CD4-positive, alpha-beta T cell treated with Interleukin-1 beta for 1 hour (primary cell): ENCODE measurements around the gene CNTN5.

ENCODE experiments used
- DNase-seq, 2 donors: peaks; one replicate each; pipeline ENCODE4 v3.0.0-alpha.2; 2020 to 2022

The CNTN5 gene

DNA sequence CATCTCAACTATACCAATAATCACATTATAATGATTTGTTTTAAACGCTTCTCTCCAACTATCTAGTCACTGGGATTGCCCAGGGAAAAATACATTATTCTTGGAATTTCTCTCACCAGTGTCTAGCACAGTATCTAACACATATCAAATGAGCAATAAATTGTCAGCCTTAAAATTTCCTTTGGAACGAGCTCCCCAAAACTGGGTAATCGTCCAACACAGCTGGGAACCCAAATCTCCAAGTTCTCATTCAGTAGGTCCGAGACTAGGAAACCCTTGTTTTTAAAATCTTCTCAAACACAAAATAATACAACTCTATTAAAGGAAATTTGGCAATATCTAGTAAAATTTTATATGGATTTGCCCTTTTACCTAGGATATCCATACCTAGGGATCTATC, 1338.5 kb downstream of the CNTN5 start:
- no peak for DNase-seq

DNA sequence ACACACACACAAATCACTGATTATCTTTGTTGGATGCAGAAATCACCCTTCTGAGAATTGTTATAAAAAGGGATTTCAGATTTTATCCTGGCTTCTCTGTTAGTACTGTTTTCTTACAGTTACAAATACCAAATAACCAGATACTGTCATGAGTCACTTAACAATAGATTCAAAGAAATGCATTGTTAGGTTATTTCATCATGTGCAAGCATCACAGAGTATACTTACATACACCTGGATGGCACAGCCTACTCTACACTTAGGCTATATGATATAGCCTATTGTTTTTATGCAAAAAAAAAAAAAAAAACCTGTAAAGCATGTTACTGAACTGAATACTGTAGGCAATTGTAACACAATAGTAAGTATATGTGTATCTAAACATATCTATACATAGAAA, 1347.1 kb downstream of the CNTN5 start:
- no peak for DNase-seq

GRCh38 chr11:100383357-100383865, 1362.7 kb downstream of the CNTN5 start:
- no peak for DNase-seq

DNA sequence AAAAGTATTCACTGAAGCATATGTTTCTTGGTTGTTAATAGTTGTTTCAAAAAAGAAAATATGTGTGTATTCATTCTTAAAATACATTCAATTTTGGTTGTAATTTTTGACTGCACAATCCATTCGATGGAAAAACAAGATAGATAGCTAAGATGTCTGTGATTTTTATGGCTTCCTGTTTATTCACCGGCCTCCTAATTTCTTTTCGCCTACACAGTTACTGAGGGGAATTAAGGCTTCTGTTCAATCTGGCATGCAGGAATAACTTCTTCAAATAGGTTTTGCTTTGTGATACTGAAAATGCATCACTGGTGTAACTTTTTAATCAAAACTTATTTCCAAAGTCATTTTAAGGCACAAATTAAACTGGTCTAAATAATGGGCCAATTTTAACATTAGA, 1375.5 kb downstream of the CNTN5 start:
- no peak for DNase-seq

DNA sequence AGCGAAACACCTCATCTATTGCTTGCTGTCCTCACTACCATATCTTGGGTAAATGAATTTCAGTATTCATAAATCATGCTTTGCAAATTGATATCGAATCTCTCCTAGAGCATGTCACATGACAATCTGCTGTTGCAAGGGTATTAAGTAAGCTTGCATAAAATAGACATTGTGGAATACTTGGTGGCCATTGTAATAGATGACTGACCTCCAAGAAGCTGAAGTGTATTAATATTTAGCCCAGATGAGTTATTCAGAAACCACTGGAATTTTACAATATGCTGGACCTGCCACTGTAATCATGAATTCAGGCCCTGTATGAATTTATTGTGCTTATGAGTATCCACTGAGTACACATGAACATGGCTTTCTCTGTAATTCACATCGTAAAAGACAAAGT, 1376.7 kb downstream of the CNTN5 start:
- no peak for DNase-seq

DNA sequence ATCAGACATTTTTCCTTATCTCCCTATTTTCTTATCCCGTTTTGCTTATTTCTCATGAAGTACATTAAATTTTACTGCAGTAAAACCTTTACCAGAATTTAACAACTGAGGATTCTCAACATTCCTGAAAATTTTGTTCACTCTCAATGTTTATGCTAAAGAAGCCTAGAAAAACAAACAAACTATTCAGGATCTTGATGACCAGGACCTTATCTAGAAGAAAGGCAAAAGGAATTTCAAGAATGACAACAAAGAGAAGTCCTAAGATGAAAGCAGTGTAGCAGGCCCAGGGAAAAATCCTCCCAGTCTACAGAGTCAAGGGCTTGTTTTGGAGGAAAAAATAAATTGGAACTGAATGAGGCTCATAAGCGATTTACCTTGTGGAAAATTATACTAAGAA, 1383.1 kb downstream of the CNTN5 start:
- DNase-seq = no peak

GRCh38 chr11:100404907-100405306, 1384.2 kb downstream of the CNTN5 start:
- no peak for DNase-seq
